HepG2 (cell line): ENCODE measurements around the gene DSCAM. TPM values are rescaled to one million over a fixed set of nuclear protein-coding genes. Genes with fewer than 3 reads are reported as not detected.
"Not testable (repeated sequence)": the region's sequence is repeated elsewhere in the genome, so short reads cannot be mapped to it uniquely, and the experiment has no call there.

ENCODE experiments used
- ATAC-seq: fragments of 200-7000 bp; cut with Tn5 transposase; 3 replicates; pipeline ENCODE4 v1.9.1; 2020; ENCODE audit warnings: mild to moderate bottlenecking, moderate library complexity
- BruUV-seq: library from RNA; stranded (reverse); fragments of 400-500 nt; replicated peaks from 2 replicates; lab custom pipeline; 2021; lab: Mats Ljungman, UMichigan
- CTCF ChIA-PET: fragments of 300-600 bp; formaldehyde crosslinking; extraction: SDS; loops from one replicate; lab custom pipeline; 2021; ENCODE audit warnings: low total read pairs, inconsistent platforms, low intra/inter-chr PET ratio; lab: Yijun Ruan, JAX
- POLR2A ChIA-PET: fragments of 350-600 bp; sonication (Branson Sonifier 250); formaldehyde crosslinking; loops from one replicate; lab custom pipeline; 2020; ENCODE audit warnings: antibody characterized with exemption, inconsistent platforms; lab: Yijun Ruan, JAX
- DNase-seq: peaks from one replicate; pipeline ENCODE4 v3.0.0-alpha.2; 2015; ENCODE audit warnings: low spot score
- FAIRE-seq: peaks from 3 replicates; lab custom pipeline; 2011; peaks lifted over from hg19 to GRCh38; lab: Jason Lieb, UNC
- H2AFZ ChIP-seq: one replicate; pipeline ENCODE4 v1.6.1; 2011; ENCODE audit warnings: low read length, inconsistent platforms
- H3K27ac ChIP-seq: fragments of 300-600 bp; 3 replicates; pipeline ENCODE4 v1.8.0; 2011; ENCODE audit warnings: mixed run types, mild to moderate bottlenecking, mixed read lengths, low read length, inconsistent platforms; ENCODE audit not compliant: insufficient read depth; ENCODE audit errors: extremely low read length
- H3K27me3 ChIP-seq, 2 experiments: fragments of 200-600 bp in 1 of 2; 2 replicates in 1 of 2; 3 replicates in 1 of 2; pipeline versions ENCODE4 v1.6.0 to v1.8.0; 2011; ENCODE audit warnings: low read length in 2 of 2, mild to moderate bottlenecking in 2 of 2, moderate library complexity in 2 of 2, inconsistent platforms in 1 of 2; ENCODE audit not compliant: insufficient read depth in 2 of 2, control insufficient read depth in 1 of 2
- H3K36me3 ChIP-seq, 2 experiments: fragments of 200-600 bp in 1 of 2; replicated peaks in 1 of 2; 2 replicates in 1 of 2; 3 replicates in 1 of 2; pipeline versions ENCODE4 v1.5.1 to v1.8.0; 2011; ENCODE audit warnings: low read length in 2 of 2, inconsistent platforms in 1 of 2; ENCODE audit not compliant: insufficient read depth in 2 of 2, control insufficient read depth in 1 of 2
- H3K4me1 ChIP-seq: 2 replicates; pipeline ENCODE4 v1.5.1; 2012; ENCODE audit warnings: low read length, inconsistent platforms; ENCODE audit not compliant: insufficient read depth
- H3K4me2 ChIP-seq: 2 replicates; pipeline ENCODE4 v1.6.0; 2011; ENCODE audit warnings: low read depth, low read length, inconsistent platforms
- H3K4me3 ChIP-seq, 3 experiments: fragments of 200-600 bp in 1 of 3; sonication (generic), shearing (Covaris generic) in 1 of 3; replicated peaks in 1 of 3; 2 replicates each; pipeline ENCODE4 v1.5.1; 2011 to 2016; ENCODE audit warnings: low read length in 3 of 3, inconsistent platforms in 2 of 3, low read depth in 2 of 3, mild to moderate bottlenecking in 2 of 3, control low read depth in 1 of 3, mixed read lengths in 1 of 3; ENCODE audit not compliant: insufficient read depth in 1 of 3
- H3K79me2 ChIP-seq: one replicate; pipeline ENCODE4 v1.6.1; 2011; ENCODE audit warnings: low read length, inconsistent platforms; ENCODE audit not compliant: insufficient read depth
- H3K9ac ChIP-seq: 2 replicates; pipeline ENCODE4 v1.6.0; 2011; ENCODE audit warnings: mild to moderate bottlenecking, low read depth, low read length, inconsistent platforms; ENCODE audit not compliant: insufficient read depth
- H3K9me3 ChIP-seq: 2 replicates; pipeline ENCODE4 v1.5.1; 2012; ENCODE audit warnings: mild to moderate bottlenecking, low read length
- H4K20me1 ChIP-seq: 2 replicates; pipeline ENCODE4 v1.6.0; 2011; ENCODE audit warnings: inconsistent platforms, mild to moderate bottlenecking, low read length, moderate library complexity; ENCODE audit not compliant: insufficient read depth
- ATF6 ChIP-seq: sonication (generic); formaldehyde crosslinking; conservative IDR thresholded peaks from 2 replicates; pipeline ENCODE4 v1.4.0; 2020; ENCODE audit warnings: missing genetic modification reagents
- EEA1 ChIP-seq: sonication (generic); formaldehyde crosslinking; IDR thresholded peaks from 2 replicates; pipeline ENCODE4 v1.5.1; 2020; ENCODE audit warnings: mild to moderate bottlenecking, missing genetic modification reagents, borderline replicate concordance
- JARID2 ChIP-seq: sonication (generic); formaldehyde crosslinking; IDR thresholded peaks from 2 replicates; pipeline ENCODE4 v1.8.1; 2023; ENCODE audit warnings: missing genetic modification reagents, inconsistent platforms; ENCODE audit not compliant: insufficient replicate concordance
- KAT2B ChIP-seq: fragments of 150-350 bp; IDR thresholded peaks from 2 replicates; pipeline ENCODE4 v1.6.1; 2014; ENCODE audit warnings: low read depth, low read length, borderline replicate concordance
- NR2F1 ChIP-seq, 2 experiments: fragments of 450-650 bp in 1 of 2; formaldehyde crosslinking in 1 of 2; IDR thresholded peaks; 2 replicates each; pipeline versions ENCODE4 v1.5.0 to v1.6.1; 2016 to 2020; ENCODE audit warnings: mild to moderate bottlenecking in 1 of 2, missing compliant biosample characterization in 1 of 2, missing genetic modification reagents in 1 of 2, moderate library complexity in 1 of 2
- SMARCC2 ChIP-seq: fragments of 450-650 bp; IDR thresholded peaks from 2 replicates; pipeline ENCODE4 v1.6.1; 2017; ENCODE audit warnings: antibody characterized with exemption, mild to moderate bottlenecking
- TEF ChIP-seq: sonication (generic); formaldehyde crosslinking; IDR thresholded peaks from 2 replicates; pipeline ENCODE4 v1.5.0; 2020; ENCODE audit warnings: missing genetic modification reagents
- ZNF224 ChIP-seq: sonication (generic); formaldehyde crosslinking; IDR thresholded peaks from 2 replicates; pipeline ENCODE4 v1.5.0; 2020; ENCODE audit warnings: mild to moderate bottlenecking, missing genetic modification reagents
- ZNF253 ChIP-seq: sonication (generic); formaldehyde crosslinking; IDR thresholded peaks from 2 replicates; pipeline ENCODE4 v1.8.0; 2022; ENCODE audit warnings: mild to moderate bottlenecking, missing genetic modification reagents, borderline replicate concordance
- ZNF431 ChIP-seq: sonication (generic); formaldehyde crosslinking; IDR thresholded peaks from 2 replicates; pipeline ENCODE4 v1.9.0; 2022; ENCODE audit warnings: missing genetic modification reagents, low read depth, mild to moderate bottlenecking, borderline replicate concordance
- ZNF543 ChIP-seq: sonication (generic); formaldehyde crosslinking; IDR thresholded peaks from 2 replicates; pipeline ENCODE4 v1.4.0; 2020; ENCODE audit warnings: mild to moderate bottlenecking, missing genetic modification reagents
- ZNF550 ChIP-seq: sonication (generic); formaldehyde crosslinking; IDR thresholded peaks from 2 replicates; pipeline ENCODE4 v1.4.0; 2020; ENCODE audit warnings: mild to moderate bottlenecking, missing genetic modification reagents, borderline replicate concordance
- ZNF629 ChIP-seq: sonication (generic); formaldehyde crosslinking; conservative IDR thresholded peaks from 2 replicates; pipeline ENCODE4 v1.5.0; 2020; ENCODE audit warnings: missing genetic modification reagents
- ZNF737 ChIP-seq: sonication (generic); formaldehyde crosslinking; IDR thresholded peaks from 2 replicates; pipeline ENCODE4 v1.5.0; 2020; ENCODE audit warnings: missing genetic modification reagents, mild to moderate bottlenecking, borderline replicate concordance
- WGBS: methylation state at CpG from one replicate; pipeline ENCODE4 v1.1.6; 2017; ENCODE audit warnings: low lambda C conversion rate; 5-methylcytosine and 5-hydroxymethylcytosine counted together
- in situ Hi-C: cut with HindIII; loops from 2 replicates; pipeline ENCODE4 v1.10.0; 2017; ENCODE audit warnings: low pct_unique_long_range_greater_than_20kb; ENCODE audit not compliant: extremely low pct_ligation_motif_present
- intact Hi-C: fragments of 100-400 bp; cut with micrococcal nuclease; formaldehyde crosslinking; loops from one replicate; pipeline ENCODE4 v1.10.0; 2022; ENCODE audit not compliant: unreplicated experiment
- polyA plus RNA-seq, 8 experiments: library from polyadenylated mRNA; depleted of rRNA in 3 of 8; stranded (reverse) in 7 of 8; unstranded in 1 of 8; fragments of >200 nt; fragmentation: Illumina TruSeq in 4 of 8; extraction: Trizol in 4 of 8; gene quantifications; 2 replicates each; pipeline versions ENCODE4 v1.2.1 to v1.2.3, GENCODE V29; 2011 to 2016; ENCODE audit warnings: low read depth in 4 of 8, missing spikeins in 1 of 8, mixed read lengths in 1 of 8; ENCODE audit not compliant: insufficient read depth in 1 of 8
- total RNA-seq, 5 experiments: library from RNA; depleted of rRNA; stranded (reverse); fragments of >200 nt; fragmentation: Illumina TruSeq; extraction: Trizol; gene quantifications; 2 replicates each; pipeline ENCODE4 v1.2.3, GENCODE V29; 2016; ENCODE audit warnings: low read depth in 1 of 5

DSCAM gene
- total and polyA plus RNA-seq, 2 of the 13 experiments (the other 11 are each of a cell fraction or from before 2014, with no cell fraction given): not detected

GRCh38 chr21:40895697-40896096, 48.7 kb upstream of the DSCAM start:
- intact Hi-C loops, FAIRE-seq, BruUV-seq: not testable (repeated sequence)

DNA sequence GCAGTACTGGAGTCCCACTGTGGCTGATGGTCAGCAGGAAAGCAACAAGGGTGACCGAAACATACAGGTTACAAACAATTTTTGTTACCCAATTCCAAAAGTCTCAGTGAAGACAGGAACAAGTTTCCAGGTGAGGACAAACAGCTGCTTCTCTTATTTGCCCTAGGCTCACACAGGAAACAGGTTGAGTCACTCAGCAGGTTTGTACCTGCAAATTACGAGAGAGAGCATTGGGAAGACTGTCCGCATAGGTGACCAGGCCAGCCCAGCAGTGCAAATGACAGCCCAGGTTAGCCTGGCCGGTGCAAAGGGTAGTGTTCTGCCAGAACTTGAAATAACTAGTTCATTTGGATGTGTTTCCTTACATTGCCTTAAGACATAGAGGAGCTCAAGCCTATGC, 40.0 kb upstream of the DSCAM start:
- DNase-seq: no peak
- Histone ChIP-seq H3K9ac (no peak overlapping the region), H3K4me1 (no peaks in the 10 kb centered on the region), H3K4me3 (no peak overlapping the region), H2AFZ (no peak overlapping the region), H3K9me3 (peaks cover 51% of the 10 kb centered on the region), H3K4me2 (no peak overlapping the region), H3K27me3 (no peaks in the 10 kb centered on the region), H3K79me2 (no peaks in the 10 kb centered on the region), H3K36me3 (no peaks in the 10 kb centered on the region), H4K20me1 (no peaks in the 10 kb centered on the region), H3K27ac (no peak overlapping the region)
- 12% methylated on average over 4 of the region's 4 CpGs for WGBS
- ATAC-seq: no peak
- ChIA-PET CTCF (no interaction called here), POLR2A (no interaction called here)
- in situ Hi-C loops: no loop called here
- TF ChIP-seq ZNF629: no peak
- TF ChIP-seq ATF6 (CRISPR knock-in tag): no peak
- TF ChIP-seq ZNF543: no peak
- no peak for TF ChIP-seq EEA1 (CRISPR knock-in tag)
- no peak for TF ChIP-seq ZNF550
- no peak for TF ChIP-seq NR2F1 (CRISPR knock-in tag; IDR thresholded peaks at IDR 0.05)
- no peak for TF ChIP-seq TEF
- TF ChIP-seq KAT2B: no peak
- TF ChIP-seq JARID2 (CRISPR knock-in tag): no peak
- TF ChIP-seq ZNF224 (CRISPR knock-in tag): no peak
- no peak for TF ChIP-seq SMARCC2
- TF ChIP-seq ZNF737: no peak
- TF ChIP-seq ZNF253 (CRISPR knock-in tag): no peak
- BruUV-seq: no TSS peak
- intact Hi-C loops: no loop called here
- FAIRE-seq: no peak

More at GRCh38 chr21:40895697-40896096, 48.7 kb upstream of the DSCAM start:
- H3K4me3 ChIP-seq, H3K27ac ChIP-seq, CTCF ChIA-PET, H4K20me1 ChIP-seq, H2AFZ ChIP-seq, H3K27me3 ChIP-seq, ATAC-seq, H3K79me2 ChIP-seq, H3K36me3 ChIP-seq, H3K4me1 ChIP-seq, H3K9ac ChIP-seq, H3K4me2 ChIP-seq, in situ Hi-C loops, DNase-seq, POLR2A ChIA-PET: not testable (repeated sequence)
- TF ChIP-seq ZNF431 (CRISPR knock-in tag): 0 out of 2 replicates have a peak, but pooled peaks have one; percentile 31
- H3K9me3 ChIP-seq: peaks cover 93% of the 10 kb centered on the region
- WGBS: 35% methylated on average over 3 of the region's 3 CpGs
